Neutrophil (primary cell): ENCODE data around the gene HUS1B.

Experiments used
- H3K27ac ChIP-seq: fragments of 200-600 bp; sonication (generic); 2 replicates; pipeline ENCODE4 v1.5.1; 2016; ENCODE audit warnings: mild to moderate bottlenecking, moderate library complexity
- H3K27me3 ChIP-seq: fragments of 200-600 bp; sonication (generic); 2 replicates; pipeline ENCODE4 v1.6.0; 2016; ENCODE audit warnings: mild to moderate bottlenecking
- H3K36me3 ChIP-seq: fragments of 200-600 bp; sonication (generic); 2 replicates; pipeline ENCODE4 v1.5.1; 2017
- H3K4me1 ChIP-seq, 2 experiments: fragments of 200-600 bp in 1 of 2; sonication (generic) in 1 of 2; 1 replicate in 1 of 2; 2 replicates in 1 of 2; pipeline versions ENCODE4 v1.5.1 to v1.6.1; 2013 to 2016; ENCODE audit warnings: low read depth in 1 of 2, low read length in 1 of 2, mild to moderate bottlenecking in 1 of 2, moderate library complexity in 1 of 2; ENCODE audit not compliant: control insufficient read depth in 1 of 2, insufficient read depth in 1 of 2
- H3K4me3 ChIP-seq, 2 experiments: fragments of 200-600 bp in 1 of 2; sonication (generic) in 1 of 2; 1 replicate in 1 of 2; 2 replicates in 1 of 2; pipeline ENCODE4 v1.5.1; 2013 to 2016; ENCODE audit warnings: low read depth in 1 of 2, low read length in 1 of 2, mild to moderate bottlenecking in 1 of 2, moderate library complexity in 1 of 2
- H3K9me3 ChIP-seq: fragments of 200-600 bp; sonication (generic); 2 replicates; pipeline ENCODE4 v1.5.1; 2016
- TF ChIP-seq, protein P1 (sequence below): fragments of 200-600 bp; sonication (generic); IDR thresholded peaks from 2 replicates; pipeline ENCODE4 v1.5.1; 2016; ENCODE audit warnings: antibody characterized with exemption

HUS1B gene

DNA sequence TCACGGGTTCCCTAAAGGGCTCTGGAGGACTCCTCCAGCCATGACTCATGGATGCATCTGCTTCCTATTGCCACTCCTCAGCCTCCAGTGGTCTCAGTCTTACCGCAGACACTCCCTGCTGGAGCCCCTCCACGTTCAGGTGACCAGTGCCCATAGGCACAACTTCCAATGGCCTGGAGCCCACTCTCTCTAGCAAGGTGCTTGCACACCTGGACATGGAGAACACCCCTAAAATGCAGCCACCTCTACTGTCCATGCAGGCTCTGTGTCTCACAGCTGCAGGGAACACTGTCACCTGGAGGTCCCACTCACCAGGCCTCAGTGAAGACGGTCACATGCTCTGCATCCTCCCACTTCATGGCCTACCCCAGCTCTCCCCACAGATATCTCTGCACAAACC lies 36.0 kb downstream of the HUS1B start:
- H3K27ac ChIP-seq: no peak overlapping the region
- H3K27me3 ChIP-seq: no peaks in the 10 kb centered on the region
- TF ChIP-seq, protein P1, sequence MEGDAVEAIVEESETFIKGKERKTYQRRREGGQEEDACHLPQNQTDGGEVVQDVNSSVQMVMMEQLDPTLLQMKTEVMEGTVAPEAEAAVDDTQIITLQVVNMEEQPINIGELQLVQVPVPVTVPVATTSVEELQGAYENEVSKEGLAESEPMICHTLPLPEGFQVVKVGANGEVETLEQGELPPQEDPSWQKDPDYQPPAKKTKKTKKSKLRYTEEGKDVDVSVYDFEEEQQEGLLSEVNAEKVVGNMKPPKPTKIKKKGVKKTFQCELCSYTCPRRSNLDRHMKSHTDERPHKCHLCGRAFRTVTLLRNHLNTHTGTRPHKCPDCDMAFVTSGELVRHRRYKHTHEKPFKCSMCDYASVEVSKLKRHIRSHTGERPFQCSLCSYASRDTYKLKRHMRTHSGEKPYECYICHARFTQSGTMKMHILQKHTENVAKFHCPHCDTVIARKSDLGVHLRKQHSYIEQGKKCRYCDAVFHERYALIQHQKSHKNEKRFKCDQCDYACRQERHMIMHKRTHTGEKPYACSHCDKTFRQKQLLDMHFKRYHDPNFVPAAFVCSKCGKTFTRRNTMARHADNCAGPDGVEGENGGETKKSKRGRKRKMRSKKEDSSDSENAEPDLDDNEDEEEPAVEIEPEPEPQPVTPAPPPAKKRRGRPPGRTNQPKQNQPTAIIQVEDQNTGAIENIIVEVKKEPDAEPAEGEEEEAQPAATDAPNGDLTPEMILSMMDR: no peak
- no peaks in the 10 kb centered on the region for H3K9me3 ChIP-seq
- no peaks in the 10 kb centered on the region for H3K4me1 ChIP-seq
- H3K4me3 ChIP-seq: no peak overlapping the region
- peaks cover 25% of the 10 kb centered on the region for H3K36me3 ChIP-seq

DNA sequence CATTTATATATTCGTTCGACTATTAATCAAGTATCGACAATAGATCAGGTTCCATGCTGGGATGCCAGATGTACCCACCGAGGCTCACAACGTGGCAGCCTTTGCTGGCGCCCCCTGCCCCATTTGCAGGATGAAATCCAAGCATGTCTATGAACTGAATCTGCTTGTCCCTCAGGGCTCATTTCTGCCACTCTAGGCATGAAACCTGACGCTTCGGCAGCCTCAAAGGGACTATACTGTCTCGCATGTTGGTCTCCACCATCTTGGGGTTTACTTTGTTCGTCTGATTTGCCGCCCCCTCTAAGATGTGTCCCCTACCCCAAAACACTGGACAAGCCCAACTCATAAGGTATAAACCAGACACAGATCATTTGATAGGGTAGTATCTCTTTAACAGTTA lies 36.7 kb downstream of the HUS1B start:
- no peak overlapping the region for H3K4me3 ChIP-seq
- no peaks in the 10 kb centered on the region for H3K27me3 ChIP-seq
- TF ChIP-seq, protein P1: no peak
- H3K4me1 ChIP-seq: no peaks in the 10 kb centered on the region
- no peak overlapping the region for H3K27ac ChIP-seq
- no peaks in the 10 kb centered on the region for H3K9me3 ChIP-seq
- H3K36me3 ChIP-seq: peaks cover 27% of the 10 kb centered on the region

- Histone ChIP-seq H3K27me3 (no peaks in the 10 kb centered on the region), H3K36me3 (peaks cover 27% of the 10 kb centered on the region), H3K9me3 (no peaks in the 10 kb centered on the region), H3K4me1 (no peaks in the 10 kb centered on the region), H3K4me3 (no peak overlapping the region), H3K27ac (no peak overlapping the region)
- TF ChIP-seq, protein P1: no peak
Measured at GRCh38 chr6:617456-618100, 39.3 kb downstream of the HUS1B start.

DNA sequence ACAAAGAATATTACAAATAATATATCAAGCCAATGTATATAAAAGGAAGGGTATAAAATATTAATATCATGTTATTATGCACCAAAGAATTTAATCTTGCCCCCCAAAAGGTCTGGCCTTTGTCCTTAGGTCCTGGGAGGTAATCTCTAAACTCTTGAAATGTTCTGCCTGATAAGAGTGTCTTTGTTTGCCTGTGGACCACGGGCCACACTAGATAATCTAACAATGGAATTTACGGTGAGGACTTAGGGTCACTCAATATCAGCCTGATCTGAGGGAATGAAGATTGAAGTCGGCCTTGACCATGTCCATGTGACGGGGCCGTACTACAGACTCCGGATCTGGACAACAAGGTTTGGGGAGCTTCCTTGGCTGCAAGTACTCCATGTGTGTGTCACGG lies 42.9 kb downstream of the HUS1B start:
- TF ChIP-seq, protein P1: no peak
- Histone ChIP-seq H3K27ac (no peak overlapping the region), H3K9me3 (no peaks in the 10 kb centered on the region), H3K4me3 (no peak overlapping the region), H3K4me1 (peaks cover 29 to 33% of the 10 kb centered on the region in 2 experiments), H3K36me3 (peaks cover 22% of the 10 kb centered on the region), H3K27me3 (no peaks in the 10 kb centered on the region)

GRCh38 chr6:611928-612327 lies 45.0 kb downstream of the HUS1B start:
- peaks cover 29 to 34% of the 10 kb centered on the region in 2 experiments for H3K4me1 ChIP-seq
- H3K36me3 ChIP-seq: peaks cover 12% of the 10 kb centered on the region
- TF ChIP-seq, protein P1: no peak
- H3K9me3 ChIP-seq: no peaks in the 10 kb centered on the region
- H3K4me3 ChIP-seq: no peak overlapping the region
- no peaks in the 10 kb centered on the region for H3K27me3 ChIP-seq
- no peak overlapping the region for H3K27ac ChIP-seq
